Right ventricle myocardium inferior (tissue), 1 donor: ENCODE measurements around the gene MICA. TPM values are rescaled to one million over a fixed set of nuclear protein-coding genes. Genes with fewer than 3 reads are reported as not detected.
A peak's percentile ranks its signal among the peaks of the same experiment; 100 is the strongest.
"Not testable (repeated sequence)": the region's sequence is repeated elsewhere in the genome, so short reads cannot be mapped to it uniquely, and the experiment has no call there.

ENCODE experiments used
- ATAC-seq: fragments of 200-7000 bp; cut with Tn5 transposase; one replicate; pipeline ENCODE4 v1.9.1; 2020; ENCODE audit warnings: mild to moderate bottlenecking, moderate library complexity
- DNase-seq: peaks from one replicate; pipeline ENCODE4 v3.0.0; 2021; ENCODE audit errors: missing footprints
- intact Hi-C: fragments of 100-400 bp; cut with DNase I; formaldehyde crosslinking; loops from one replicate; pipeline ENCODE4 v1.11.0; 2022
- long read RNA-seq: library from polyadenylated mRNA; unstranded; transcript quantifications from one replicate; pipeline ENCODE4 v2.0.0, GENCODE V29; 2021
- total RNA-seq: library from RNA; stranded (reverse); fragmentation: NEBNext Ultra II Directional; extraction: Animal tissue kit (Norgen Biotek cat#: 25700); gene quantifications from one replicate; pipeline ENCODE4 v1.2.1, GENCODE V29; 2021
- donor health status: DM: no; HTN: yes; CAD: no; lungs with severe emphysema.

MICA gene
- total RNA-seq = 8.3 TPM
- long read RNA-seq, partial matches to known transcripts = 0 of 1 reads
- long read RNA-seq, other reads (novel, unspliced or antisense) = 1 of 1 reads

- DNase-seq (peak; percentile 93), ATAC-seq (peak; percentile 71)
- intact Hi-C loops = no loop called here
Measured at GRCh38 chr6:31403283-31404060, at the start of gene MICA. MICA (plus strand) TSS chr6:31403595; CDS start chr6:31403633, 38 bp downstream.

- DNase-seq (no peak), ATAC-seq (no peak)
- intact Hi-C loops = no loop called here
Measured at GRCh38 chr6:31354158-31354863, 49.1 kb upstream of the MICA start.

GRCh38 chr6:31354864-31355582, 48.4 kb upstream of the MICA start:
- intact Hi-C loops = no loop called here

GRCh38 chr6:31355583-31355948, 47.8 kb upstream of the MICA start:
- DNase-seq (no peak), ATAC-seq (no peak)
- intact Hi-C loops = no loop called here

More at GRCh38 chr6:31354864-31355582, 48.4 kb upstream of the MICA start:
- DNase-seq (no peak), ATAC-seq (no peak)

- ATAC-seq (peak; percentile 59), DNase-seq (peak; percentile 68)
- intact Hi-C loops = no loop called here
Measured at GRCh38 chr6:31356216-31356945, 47.0 kb upstream of the MICA start.

- intact Hi-C loops = no loop called here
- peak; percentile 96 for ATAC-seq
- DNase-seq = peak; percentile 83
Measured at GRCh38 chr6:31356946-31357466, 46.4 kb upstream of the MICA start, which contains the start of gene HLA-B. HLA-B (minus strand) TSS chr6:31357179; CDS start chr6:31357158, 21 bp downstream.

- DNase-seq = no peak
- no peak for ATAC-seq
- intact Hi-C loops = loop anchor here (2.0 kb wide), 1 partner anchor 85 kb away; the partner anchor contains the start of gene HLA-C
Measured at GRCh38 chr6:31357886-31358285, 45.5 kb upstream of the MICA start.

GRCh38 chr6:31358302-31358701, 45.1 kb upstream of the MICA start:
- intact Hi-C loops = loop anchor here (2.0 kb wide), 1 partner anchor 86 kb away; the partner anchor contains the start of gene HLA-C
- DNase-seq (no peak), ATAC-seq (no peak)

GRCh38 chr6:31359581-31359980, 43.8 kb upstream of the MICA start:
- no peak for ATAC-seq

GRCh38 chr6:31362751-31363150, 40.6 kb upstream of the MICA start:
- ATAC-seq (no peak), DNase-seq (no peak)
- intact Hi-C loops = no loop called here

More at GRCh38 chr6:31359581-31359980, 43.8 kb upstream of the MICA start:
- intact Hi-C loops = loop anchor here (2.0 kb wide), 1 partner anchor 87 kb away; the partner anchor contains the start of gene HLA-C
- DNase-seq = no peak

GRCh38 chr6:31363811-31364210, 39.6 kb upstream of the MICA start:
- ATAC-seq = no peak
- DNase-seq = no peak
- intact Hi-C loops = no loop called here

- intact Hi-C loops = no loop called here
- no peak for ATAC-seq
- no peak for DNase-seq
Measured at GRCh38 chr6:31365864-31366263, 37.5 kb upstream of the MICA start.

- intact Hi-C loops = loop anchor here (1.0 kb wide), 2 partner anchors 170 to 230 kb away; no protein-coding TSS in a partner anchor
- peak; percentile 93 for DNase-seq
- ATAC-seq = peak; percentile 99
Measured at GRCh38 chr6:31366693-31367470, 36.5 kb upstream of the MICA start.

- intact Hi-C loops = no loop called here
- ATAC-seq (no peak), DNase-seq (no peak)
Measured at GRCh38 chr6:31368461-31368860, 34.9 kb upstream of the MICA start.

GRCh38 chr6:31374118-31374517, 29.3 kb upstream of the MICA start:
- ATAC-seq, intact Hi-C loops, DNase-seq: not testable (repeated sequence)

GRCh38 chr6:31375699-31376098, 27.7 kb upstream of the MICA start:
- intact Hi-C loops = no loop called here
- no peak for ATAC-seq
- DNase-seq = no peak

GRCh38 chr6:31377029-31377428, 26.4 kb upstream of the MICA start:
- ATAC-seq = no peak
- intact Hi-C loops = no loop called here
- no peak for DNase-seq
